ENCODE data around the gene SERPINA1.

The SERPINA1 gene

GRCh38 chr14:94397289-94398181 is 9.1 kb upstream of the SERPINA1 start:
- no peak for DNase-seq (ENCODE audit: low spot score)

GRCh38 chr14:94396628-94397225 is 8.3 kb upstream of the SERPINA1 start:
- no peak for DNase-seq (ENCODE audit: low spot score)

GRCh38 chr14:94395888-94396574 is 7.6 kb upstream of the SERPINA1 start:
- DNase-seq (ENCODE audit: low spot score), result no peak

GRCh38 chr14:94395282-94395887 is 7.0 kb upstream of the SERPINA1 start:
- DNase-seq (ENCODE audit: low spot score), result no peak

GRCh38 chr14:94394581-94395207 is 6.3 kb upstream of the SERPINA1 start:
- peak; percentile 37 for DNase-seq (ENCODE audit: low spot score)

- DNase-seq (ENCODE audit: low spot score), result no peak
Observed at GRCh38 chr14:94394025-94394493, 5.7 kb upstream of the SERPINA1 start.

GRCh38 chr14:94393474-94393873 is 5.1 kb upstream of the SERPINA1 start:
- DNase-seq (ENCODE audit: low spot score), result no peak

GRCh38 chr14:94392510-94392935 is 4.1 kb upstream of the SERPINA1 start:
- peak; percentile 48 for DNase-seq (ENCODE audit: low spot score)

GRCh38 chr14:94391281-94391975 is 3.0 kb upstream of the SERPINA1 start:
- DNase-seq (ENCODE audit: low spot score), result no peak

GRCh38 chr14:94390372-94391086 is 2.1 kb upstream of the SERPINA1 start:
- DNase-seq (ENCODE audit: low spot score), result no peak

- no peak for DNase-seq (ENCODE audit: low spot score)
Observed at GRCh38 chr14:94389731-94390371, 1.4 kb upstream of the SERPINA1 start.

GRCh38 chr14:94389104-94389469 is 685 bp upstream of the SERPINA1 start:
- no peak for DNase-seq (ENCODE audit: low spot score)

- no peak for DNase-seq (ENCODE audit: low spot score)
Observed at GRCh38 chr14:94388027-94388383, 397 bp downstream of the SERPINA1 start.

GRCh38 chr14:94387051-94388026 is 1.1 kb downstream of the SERPINA1 start:
- DNase-seq (ENCODE audit: low spot score), result no peak

GRCh38 chr14:94386085-94387031 is 2.0 kb downstream of the SERPINA1 start:
- no peak for DNase-seq (ENCODE audit: low spot score)

- no peak for DNase-seq (ENCODE audit: low spot score)
Observed at GRCh38 chr14:94385553-94386057, 2.8 kb downstream of the SERPINA1 start.

- DNase-seq (ENCODE audit: low spot score), result no peak
Observed at GRCh38 chr14:94384342-94384741, 4.1 kb downstream of the SERPINA1 start.

GRCh38 chr14:94383777-94384176 is 4.6 kb downstream of the SERPINA1 start:
- DNase-seq (ENCODE audit: low spot score), result no peak

Measured in AG08395 (cell line).